ENCODE measurements around the gene S100A10.

The S100A10 gene

GRCh38 chr1:152024223-152024622 is 30.6 kb upstream of the S100A10 start:
- no peaks in the 10 kb centered on the region for H3K27me3 Mint-ChIP-seq
- no peak overlapping the region for H3K27ac Mint-ChIP-seq
- H3K36me3 Mint-ChIP-seq (ENCODE audit: low read depth), result no peaks in the 10 kb centered on the region
- peaks cover 21% of the 10 kb centered on the region for H3K4me1 Mint-ChIP-seq (ENCODE audit: low read depth)
- H3K9me3 Mint-ChIP-seq, result no peaks in the 10 kb centered on the region
- no peak overlapping the region for H3K4me3 Mint-ChIP-seq
- intact Hi-C loops (cut with micrococcal nuclease), result no loop called here

DNA sequence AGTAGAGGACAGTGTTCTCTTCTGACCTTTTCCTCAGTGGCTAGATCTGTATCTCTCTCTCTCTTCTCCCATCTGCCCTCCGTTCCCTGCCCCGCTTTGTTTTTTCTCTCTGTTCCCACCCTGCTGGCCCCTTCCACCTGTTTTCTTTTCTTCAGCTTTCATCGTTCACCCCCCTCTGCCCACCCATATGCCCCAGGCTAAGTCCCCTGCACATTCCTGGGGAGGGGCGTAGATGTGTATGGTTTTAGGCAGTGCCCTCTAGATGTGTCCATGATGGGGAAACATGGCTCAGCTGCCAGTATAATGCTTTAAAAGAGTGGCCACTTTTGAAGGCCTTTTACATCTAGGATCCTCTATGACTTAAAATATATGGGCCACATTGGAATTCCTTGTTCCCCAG is 29.6 kb upstream of the S100A10 start:
- intact Hi-C loops (cut with micrococcal nuclease), result no loop called here
- Mint-ChIP-seq H3K36me3 (ENCODE audit: low read depth) (no peaks in the 10 kb centered on the region), H3K27me3 (no peaks in the 10 kb centered on the region), H3K9me3 (no peaks in the 10 kb centered on the region), H3K27ac (no peak overlapping the region), H3K4me1 (ENCODE audit: low read depth) (peaks cover 14% of the 10 kb centered on the region), H3K4me3 (no peak overlapping the region)

DNA sequence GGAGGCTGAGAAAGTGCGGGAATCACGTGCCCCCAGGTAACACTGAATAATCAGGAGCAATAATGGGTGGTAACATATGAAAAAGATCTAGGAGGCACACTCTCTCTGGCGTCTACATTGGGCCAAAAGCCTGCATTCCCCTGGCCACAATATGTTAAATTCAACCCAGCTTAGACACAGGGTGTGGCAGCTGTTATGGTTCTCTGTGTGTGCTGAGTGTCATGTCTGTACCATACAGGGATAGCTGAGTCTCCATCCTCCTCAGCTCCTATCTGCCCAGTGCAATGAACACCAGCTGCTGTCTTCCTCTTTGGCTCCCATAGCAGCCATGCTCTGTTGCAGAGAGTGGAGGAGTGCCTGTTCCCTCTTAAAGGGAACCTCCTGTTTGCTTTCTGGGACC is 28.8 kb upstream of the S100A10 start:
- no peak overlapping the region for H3K27ac Mint-ChIP-seq
- H3K4me3 Mint-ChIP-seq, result no peak overlapping the region
- no peaks in the 10 kb centered on the region for H3K27me3 Mint-ChIP-seq
- H3K36me3 Mint-ChIP-seq (ENCODE audit: low read depth), result no peaks in the 10 kb centered on the region
- intact Hi-C loops (cut with micrococcal nuclease), result no loop called here
- H3K9me3 Mint-ChIP-seq, result no peaks in the 10 kb centered on the region
- peaks cover 14% of the 10 kb centered on the region for H3K4me1 Mint-ChIP-seq (ENCODE audit: low read depth)

DNA sequence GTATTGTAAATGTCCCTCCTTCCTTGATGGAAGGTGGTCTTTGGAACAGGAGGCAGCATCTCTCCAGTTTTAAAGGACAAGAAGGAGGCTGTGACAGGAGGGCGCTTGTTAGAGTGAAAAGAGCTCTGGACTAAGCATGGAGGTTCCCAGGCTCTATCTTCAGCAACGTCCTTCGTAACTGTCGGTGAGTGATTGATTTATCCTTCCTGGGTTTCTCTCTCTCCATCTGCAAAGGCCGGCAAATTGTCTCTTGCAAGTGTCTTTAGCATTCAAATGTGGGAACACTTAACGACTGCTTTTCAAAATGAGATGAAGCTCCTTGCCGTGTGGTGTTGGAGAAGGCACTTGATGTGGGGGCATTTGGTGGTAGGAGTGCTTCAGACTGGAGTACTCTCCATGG is 27.9 kb upstream of the S100A10 start:
- peaks cover 14% of the 10 kb centered on the region for H3K4me1 Mint-ChIP-seq (ENCODE audit: low read depth)
- no peak overlapping the region for H3K4me3 Mint-ChIP-seq
- H3K9me3 Mint-ChIP-seq, result no peaks in the 10 kb centered on the region
- no peak overlapping the region for H3K27ac Mint-ChIP-seq
- intact Hi-C loops (cut with micrococcal nuclease), result no loop called here
- no peaks in the 10 kb centered on the region for H3K36me3 Mint-ChIP-seq (ENCODE audit: low read depth)
- peaks cover 3% of the 10 kb centered on the region for H3K27me3 Mint-ChIP-seq

GRCh38 chr1:152020849-152021248 is 27.2 kb upstream of the S100A10 start:
- intact Hi-C loops (cut with micrococcal nuclease), result no loop called here
- H3K4me3 Mint-ChIP-seq, result no peak overlapping the region
- H3K27ac Mint-ChIP-seq, result no peak overlapping the region
- H3K9me3 Mint-ChIP-seq, result no peaks in the 10 kb centered on the region
- peaks cover 4% of the 10 kb centered on the region for H3K27me3 Mint-ChIP-seq
- peaks cover 17% of the 10 kb centered on the region for H3K4me1 Mint-ChIP-seq (ENCODE audit: low read depth)
- no peaks in the 10 kb centered on the region for H3K36me3 Mint-ChIP-seq (ENCODE audit: low read depth)

- no peaks in the 10 kb centered on the region for H3K9me3 Mint-ChIP-seq
- no peak overlapping the region for H3K4me3 Mint-ChIP-seq
- no peak overlapping the region for H3K27ac Mint-ChIP-seq
- H3K27me3 Mint-ChIP-seq, result peaks cover 5% of the 10 kb centered on the region
- no peaks in the 10 kb centered on the region for H3K36me3 Mint-ChIP-seq (ENCODE audit: low read depth)
- intact Hi-C loops (cut with micrococcal nuclease), result no loop called here
- H3K4me1 Mint-ChIP-seq (ENCODE audit: low read depth), result peaks cover 34% of the 10 kb centered on the region
Measured at GRCh38 chr1:152018537-152018936, 24.9 kb upstream of the S100A10 start.

- peaks cover 5% of the 10 kb centered on the region for H3K27me3 Mint-ChIP-seq
- H3K36me3 Mint-ChIP-seq (ENCODE audit: low read depth), result no peaks in the 10 kb centered on the region
- no peak overlapping the region for H3K4me3 Mint-ChIP-seq
- H3K4me1 Mint-ChIP-seq (ENCODE audit: low read depth), result peaks cover 35% of the 10 kb centered on the region
- no peak overlapping the region for H3K27ac Mint-ChIP-seq
- peaks cover 8% of the 10 kb centered on the region for H3K9me3 Mint-ChIP-seq
- intact Hi-C loops (cut with micrococcal nuclease), result no loop called here
Measured at GRCh38 chr1:152015766-152016165, 22.1 kb upstream of the S100A10 start.

DNA sequence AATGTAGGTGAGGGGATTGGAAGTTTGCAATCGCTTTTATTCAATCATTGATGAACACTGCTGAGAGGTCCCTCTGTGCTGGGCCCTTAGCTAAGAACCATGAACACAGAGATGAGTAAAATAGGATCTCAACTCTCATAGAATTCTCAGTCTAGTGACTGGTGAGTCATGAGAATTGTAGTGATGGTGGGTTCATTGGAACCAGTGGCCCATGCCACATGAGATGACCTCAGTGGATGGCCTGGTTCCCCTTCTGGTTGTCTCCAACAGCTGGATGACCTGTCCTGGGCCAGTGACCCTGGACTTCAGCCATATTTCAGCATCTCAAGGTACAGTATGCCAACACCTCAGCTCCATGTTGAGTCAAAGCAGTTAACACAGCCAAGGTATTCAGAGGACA is 21.3 kb upstream of the S100A10 start:
- Mint-ChIP-seq H3K4me3 (no peak overlapping the region), H3K27ac (no peak overlapping the region), H3K9me3 (peaks cover 8% of the 10 kb centered on the region), H3K4me1 (ENCODE audit: low read depth) (peaks cover 31% of the 10 kb centered on the region), H3K27me3 (peaks cover 5% of the 10 kb centered on the region), H3K36me3 (ENCODE audit: low read depth) (no peaks in the 10 kb centered on the region)
- intact Hi-C loops (cut with micrococcal nuclease), result no loop called here

- H3K9me3 Mint-ChIP-seq, result peaks cover 8% of the 10 kb centered on the region
- peaks cover 26% of the 10 kb centered on the region for H3K4me1 Mint-ChIP-seq (ENCODE audit: low read depth)
- intact Hi-C loops (cut with micrococcal nuclease), result no loop called here
- no peak overlapping the region for H3K27ac Mint-ChIP-seq
- peaks cover 10% of the 10 kb centered on the region for H3K27me3 Mint-ChIP-seq
- no peaks in the 10 kb centered on the region for H3K36me3 Mint-ChIP-seq (ENCODE audit: low read depth)
- H3K4me3 Mint-ChIP-seq, result no peak overlapping the region
Measured at GRCh38 chr1:152013664-152014237, 20.1 kb upstream of the S100A10 start.

GRCh38 chr1:152009691-152010090 is 16.0 kb upstream of the S100A10 start:
- Mint-ChIP-seq H3K36me3 (ENCODE audit: low read depth) (no peaks in the 10 kb centered on the region), H3K4me3 (no peak overlapping the region), H3K27me3 (peaks cover 14% of the 10 kb centered on the region), H3K27ac (no peak overlapping the region), H3K9me3 (peaks cover 8% of the 10 kb centered on the region), H3K4me1 (ENCODE audit: low read depth) (peaks cover 16% of the 10 kb centered on the region)
- intact Hi-C loops (cut with micrococcal nuclease), result no loop called here

DNA sequence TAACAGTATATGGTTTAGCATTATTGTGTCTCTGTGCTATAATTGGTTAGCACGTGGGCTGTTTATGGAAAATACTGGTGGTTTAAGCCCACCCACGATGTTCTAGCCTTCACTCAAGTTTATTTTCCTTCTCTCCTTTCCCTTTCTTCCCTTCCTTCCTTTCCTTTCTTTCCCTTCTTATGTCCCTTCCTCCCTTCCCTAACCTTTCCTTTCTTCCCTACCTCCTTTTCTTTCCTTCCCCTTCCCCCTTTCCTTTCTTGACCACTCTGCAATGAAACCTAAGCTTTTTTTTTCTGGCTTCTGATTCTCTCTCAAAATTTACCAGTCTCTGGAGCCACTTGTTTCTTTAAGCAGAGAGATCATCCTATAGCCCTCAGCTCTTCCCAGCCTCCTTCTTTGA is 13.4 kb upstream of the S100A10 start:
- no peak overlapping the region for H3K4me3 Mint-ChIP-seq
- intact Hi-C loops (cut with micrococcal nuclease), result no loop called here
- peaks cover 21% of the 10 kb centered on the region for H3K4me1 Mint-ChIP-seq (ENCODE audit: low read depth)
- peaks cover 29% of the 10 kb centered on the region for H3K27me3 Mint-ChIP-seq
- H3K36me3 Mint-ChIP-seq (ENCODE audit: low read depth), result no peaks in the 10 kb centered on the region
- no peak overlapping the region for H3K27ac Mint-ChIP-seq
- peaks cover 7% of the 10 kb centered on the region for H3K9me3 Mint-ChIP-seq

DNA sequence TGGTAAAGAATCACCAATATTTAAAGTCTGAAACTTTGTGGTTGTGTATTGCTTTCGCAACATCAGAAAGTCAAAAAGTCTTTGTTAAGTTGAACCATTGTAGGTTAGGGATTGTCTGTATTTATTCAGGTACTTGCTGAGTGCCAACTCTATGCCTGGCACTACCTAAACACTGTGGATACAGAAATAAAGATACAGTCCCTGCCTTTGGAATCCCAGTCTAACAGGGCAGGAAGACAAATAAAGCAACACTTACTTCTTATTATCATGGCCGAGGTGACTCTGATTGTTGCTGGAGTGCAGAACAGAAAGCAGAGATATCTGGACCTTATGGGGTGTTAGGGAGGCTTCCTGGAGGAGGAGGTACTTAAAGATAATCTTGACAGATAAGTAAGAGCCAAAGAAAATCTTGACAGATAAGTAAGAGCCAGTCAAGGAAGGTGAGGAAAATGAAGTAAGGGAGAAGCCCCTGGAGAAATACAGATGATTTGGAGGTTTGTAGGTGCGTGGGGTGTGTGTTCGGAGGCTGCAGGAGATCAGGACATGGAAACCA is 11.8 kb upstream of the S100A10 start:
- Mint-ChIP-seq H3K27me3 (peaks cover 29% of the 10 kb centered on the region), H3K27ac (no peak overlapping the region), H3K9me3 (no peaks in the 10 kb centered on the region), H3K36me3 (ENCODE audit: low read depth) (no peaks in the 10 kb centered on the region), H3K4me1 (ENCODE audit: low read depth) (peaks cover 30% of the 10 kb centered on the region), H3K4me3 (no peak overlapping the region)
- intact Hi-C loops (cut with micrococcal nuclease), result no loop called here

- intact Hi-C loops (cut with micrococcal nuclease), result loop anchor here (5.0 kb wide), 1 partner anchor 33 kb away; the partner anchor contains the start of gene S100A11
- H3K4me1 Mint-ChIP-seq (ENCODE audit: low read depth), result peaks cover 34% of the 10 kb centered on the region
- no peak overlapping the region for H3K4me3 Mint-ChIP-seq
- no peaks in the 10 kb centered on the region for H3K36me3 Mint-ChIP-seq (ENCODE audit: low read depth)
- no peaks in the 10 kb centered on the region for H3K9me3 Mint-ChIP-seq
- peaks cover 26% of the 10 kb centered on the region for H3K27me3 Mint-ChIP-seq
- H3K27ac Mint-ChIP-seq, result peak overlapping the region; percentile 45
Measured at GRCh38 chr1:152003846-152004442, 10.3 kb upstream of the S100A10 start.

GRCh38 chr1:152002960-152003359 is 9.3 kb upstream of the S100A10 start:
- intact Hi-C loops (cut with micrococcal nuclease), result loop anchor here (5.0 kb wide), 1 partner anchor 34 kb away; the partner anchor contains the start of gene S100A11
- Mint-ChIP-seq H3K27ac (peak overlapping the region; percentile 45), H3K9me3 (no peaks in the 10 kb centered on the region), H3K36me3 (ENCODE audit: low read depth) (no peaks in the 10 kb centered on the region), H3K4me3 (no peak overlapping the region), H3K4me1 (ENCODE audit: low read depth) (peaks cover 34% of the 10 kb centered on the region), H3K27me3 (peaks cover 21% of the 10 kb centered on the region)

All from dendritic cell treated with granulocyte-macrophage colony-stimulating factor and Interleukin-4, amounts not matched to agents 40 ng/mL and 50 ng/mL, for 4 days (primary cell).